GM08714 (cell line): ENCODE data around the gene ELFN1.

Source experiments
- H3K4me3 ChIP-seq: fragments of 200-500 bp; sonication (Bioruptor generic); 2 replicates; pipeline ENCODE4 v1.5.1; 2014; ENCODE audit warnings: mild to moderate bottlenecking, low read length, inconsistent platforms
- ZNF274 ChIP-seq: IDR thresholded peaks from 2 replicates; pipeline ENCODE4 v1.6.1; 2012; ENCODE audit warnings: mild to moderate bottlenecking, low read depth, low read length

Gene ELFN1

GRCh38 chr7:1685000-1685624, 15.0 kb downstream of the ELFN1 start:
- no peak for TF ChIP-seq ZNF274
- no peak overlapping the region for H3K4me3 ChIP-seq

DNA sequence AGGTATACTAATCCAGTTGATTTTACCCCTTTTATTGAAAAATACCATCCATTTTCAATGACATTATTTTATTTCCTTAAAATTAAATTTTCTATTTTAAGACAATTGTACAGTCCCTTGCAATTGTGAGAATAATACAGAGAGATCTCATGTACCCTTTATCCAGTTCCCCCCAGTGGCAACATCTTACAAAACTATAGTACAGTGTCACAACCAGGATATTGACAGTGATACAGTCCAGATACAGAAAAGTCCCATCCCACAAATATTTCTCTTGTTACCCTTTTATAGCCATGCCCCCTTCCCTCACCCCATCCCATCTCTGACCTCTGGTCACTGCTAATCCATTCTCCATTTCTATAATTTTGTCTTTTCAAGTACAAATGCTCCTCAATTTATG, 18.5 kb downstream of the ELFN1 start:
- no peak overlapping the region for H3K4me3 ChIP-seq
- TF ChIP-seq ZNF274: no peak

DNA sequence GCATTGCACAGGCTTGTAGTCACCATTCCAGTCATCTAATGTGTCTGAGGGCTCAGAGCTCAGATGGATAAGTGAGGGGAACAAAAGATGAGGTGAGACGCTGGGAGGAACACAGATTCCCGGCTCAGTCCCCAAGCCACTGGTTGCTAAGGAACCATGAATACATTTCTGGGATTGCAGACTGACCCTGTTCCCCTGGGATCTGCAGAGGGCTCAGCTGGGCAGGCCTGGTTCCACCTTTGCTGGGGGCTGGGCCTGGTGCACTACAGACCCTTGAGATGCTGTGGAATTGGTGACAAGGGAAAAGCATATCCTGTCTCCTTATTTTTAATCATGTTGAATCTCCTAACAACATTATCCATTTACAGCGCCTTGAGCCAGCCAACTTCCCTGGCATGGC, 19.2 kb downstream of the ELFN1 start:
- TF ChIP-seq ZNF274: no peak
- H3K4me3 ChIP-seq: no peak overlapping the region

- TF ChIP-seq ZNF274: no peak
- no peak overlapping the region for H3K4me3 ChIP-seq
Observed at GRCh38 chr7:1690359-1690958, 20.4 kb downstream of the ELFN1 start.

DNA sequence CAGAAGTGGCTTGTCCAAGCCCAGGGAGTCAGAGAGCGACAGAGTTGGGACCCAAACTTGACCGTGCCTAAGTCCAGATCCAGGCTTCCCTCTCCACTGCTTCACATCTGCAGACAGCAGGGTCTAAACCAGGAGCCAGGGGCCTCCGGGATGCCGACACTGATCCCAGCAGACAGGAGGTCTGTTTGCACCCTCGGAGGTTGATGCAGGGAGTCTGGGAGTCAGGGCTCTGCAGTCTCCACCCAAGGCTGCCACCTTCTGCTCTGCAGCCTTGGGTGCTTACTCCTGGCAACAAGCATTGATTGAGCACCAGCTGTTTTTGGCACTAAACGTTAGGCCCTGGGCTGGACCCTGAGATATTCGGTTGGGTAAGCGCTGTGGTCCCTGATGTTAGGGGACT, 21.0 kb downstream of the ELFN1 start:
- no peak for TF ChIP-seq ZNF274

DNA sequence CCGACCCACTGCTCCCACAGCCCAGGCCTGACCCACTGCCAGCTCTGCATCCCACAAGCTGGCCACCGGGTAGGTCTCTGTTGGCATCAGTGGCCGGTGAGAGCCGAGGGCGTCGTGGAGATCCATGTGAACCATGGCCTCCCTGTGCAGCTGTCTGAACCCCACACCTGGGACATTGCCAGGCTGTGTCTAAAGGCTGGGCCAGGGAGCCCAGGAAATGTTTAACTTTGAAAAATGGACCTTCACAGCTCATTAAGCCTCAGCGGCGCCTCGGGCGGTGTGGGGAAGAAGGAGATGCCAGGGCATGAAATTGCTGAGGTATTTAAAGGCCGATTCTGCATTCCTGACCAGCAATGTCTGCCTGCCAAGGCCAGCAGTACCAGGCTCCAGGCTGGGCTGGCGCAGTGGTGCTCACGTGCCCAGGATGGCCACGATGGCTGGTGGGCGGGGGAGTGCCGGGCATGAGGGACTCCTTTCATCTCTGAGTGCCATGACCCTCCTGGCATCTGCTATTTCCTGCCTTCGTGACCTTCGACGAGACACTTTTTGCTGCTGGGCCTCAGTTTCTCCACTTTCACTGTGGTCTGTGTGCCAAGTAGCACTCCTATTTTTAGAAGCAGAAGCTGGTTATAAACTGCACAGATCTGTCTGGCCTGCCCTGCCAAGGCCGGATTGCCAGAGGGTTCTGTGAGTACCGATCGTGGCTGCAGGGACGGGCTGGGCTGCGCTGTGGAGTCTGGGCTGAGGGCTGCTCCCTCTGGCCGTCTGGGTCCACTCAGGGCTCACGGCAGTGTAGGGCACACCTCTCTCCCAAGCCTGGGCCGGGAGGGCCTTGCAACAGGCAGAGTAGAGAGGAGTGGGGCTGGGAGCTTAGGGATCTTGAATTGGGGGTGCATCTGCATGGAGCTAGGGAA, 21.8 kb downstream of the ELFN1 start:
- TF ChIP-seq ZNF274: no peak
- H3K4me3 ChIP-seq: no peak overlapping the region

More for the DNA sequence above, 21.0 kb downstream of the ELFN1 start:
- no peak overlapping the region for H3K4me3 ChIP-seq

DNA sequence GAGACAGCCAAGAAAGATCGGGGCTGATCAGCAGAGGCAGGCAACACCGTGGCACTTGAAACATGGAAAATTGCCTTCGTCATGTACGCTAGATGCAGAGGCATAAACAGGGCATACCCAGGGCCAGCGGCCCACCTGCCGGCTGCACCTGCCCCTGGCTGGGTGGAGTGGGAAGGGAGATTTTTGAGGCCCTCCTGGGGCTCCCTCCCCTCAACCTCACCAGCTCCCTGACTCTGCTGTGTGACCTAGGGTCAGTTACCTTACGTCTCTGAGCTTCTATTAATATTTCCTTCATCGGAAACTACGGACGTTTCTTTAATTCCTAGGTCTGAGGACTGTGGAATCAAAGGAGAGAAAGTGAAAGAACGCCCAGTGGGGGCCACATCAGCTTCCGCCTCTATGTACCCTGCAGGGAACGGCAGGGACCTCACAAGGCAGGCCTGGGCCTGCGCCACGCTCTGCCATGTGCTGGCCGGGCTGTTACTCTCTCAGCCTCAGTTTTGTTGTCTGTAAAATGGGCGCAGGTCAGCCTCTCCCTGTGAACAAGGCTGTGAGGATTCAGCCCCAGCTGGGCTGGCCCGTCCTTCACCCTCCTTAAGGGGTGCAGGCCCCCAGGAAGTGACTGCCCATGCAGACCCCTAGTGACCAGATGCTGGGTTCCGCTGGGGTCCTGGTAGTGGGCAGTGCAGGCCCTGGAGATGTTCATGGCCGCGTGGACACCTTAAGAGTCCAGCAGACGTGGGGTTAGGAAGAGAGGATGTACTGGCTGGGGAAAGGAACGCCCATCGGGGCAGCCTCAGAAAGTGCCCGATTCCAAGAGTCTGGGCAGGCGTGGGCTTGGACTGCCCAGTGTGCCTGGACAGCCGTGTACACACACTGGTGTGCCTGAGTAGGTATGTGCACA, 22.7 kb downstream of the ELFN1 start:
- no peak overlapping the region for H3K4me3 ChIP-seq
- TF ChIP-seq ZNF274: no peak

- no peak for TF ChIP-seq ZNF274
- H3K4me3 ChIP-seq: no peak overlapping the region
Observed at GRCh38 chr7:1693419-1693990, 23.4 kb downstream of the ELFN1 start.

- no peak overlapping the region for H3K4me3 ChIP-seq
- no peak for TF ChIP-seq ZNF274
Observed at GRCh38 chr7:1693991-1694524, 24.0 kb downstream of the ELFN1 start.

DNA sequence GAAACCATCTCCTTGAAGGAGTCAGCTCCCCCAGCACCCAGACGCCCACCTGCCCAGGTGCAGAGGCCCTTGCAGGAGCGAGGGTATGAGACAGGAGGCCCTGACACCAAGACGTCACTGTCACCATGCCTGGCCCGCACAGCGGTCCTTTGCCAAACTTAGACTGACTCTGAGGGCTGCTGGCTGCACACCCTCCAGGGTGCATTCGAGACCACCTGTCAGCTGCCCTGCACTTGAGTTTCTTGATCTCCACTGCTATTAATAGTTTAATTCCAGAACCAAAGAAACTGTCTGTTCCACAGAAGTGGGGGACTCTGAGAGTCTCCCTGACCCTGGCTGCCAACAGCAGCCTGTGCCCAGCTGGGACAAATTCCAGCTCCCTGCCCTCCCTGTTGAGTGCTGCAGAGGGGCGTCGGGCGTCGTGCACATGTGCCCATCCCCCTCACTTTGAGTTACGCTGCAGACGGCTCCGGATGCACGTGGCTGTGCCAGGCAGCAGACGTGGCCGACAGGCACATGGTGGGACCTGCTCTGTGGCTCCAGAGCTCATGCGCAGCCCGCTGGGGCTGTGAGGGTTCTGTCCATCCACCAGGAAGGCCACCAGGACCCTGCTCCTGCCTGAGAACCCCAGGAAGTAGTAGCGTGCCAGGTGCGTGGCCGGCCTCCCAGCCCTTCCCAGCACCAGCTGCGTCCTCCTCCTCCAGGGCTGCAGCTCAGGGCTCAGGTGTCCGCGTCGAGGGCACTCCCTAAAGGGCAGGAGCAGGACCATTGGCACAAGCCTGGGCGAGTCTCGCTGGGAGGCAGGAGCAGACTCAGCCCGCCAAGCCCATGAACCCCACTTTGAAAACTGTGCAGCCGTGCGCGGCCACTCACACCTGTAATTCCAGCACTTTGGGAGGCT, 24.8 kb downstream of the ELFN1 start:
- H3K4me3 ChIP-seq: no peak overlapping the region
- no peak for TF ChIP-seq ZNF274

DNA sequence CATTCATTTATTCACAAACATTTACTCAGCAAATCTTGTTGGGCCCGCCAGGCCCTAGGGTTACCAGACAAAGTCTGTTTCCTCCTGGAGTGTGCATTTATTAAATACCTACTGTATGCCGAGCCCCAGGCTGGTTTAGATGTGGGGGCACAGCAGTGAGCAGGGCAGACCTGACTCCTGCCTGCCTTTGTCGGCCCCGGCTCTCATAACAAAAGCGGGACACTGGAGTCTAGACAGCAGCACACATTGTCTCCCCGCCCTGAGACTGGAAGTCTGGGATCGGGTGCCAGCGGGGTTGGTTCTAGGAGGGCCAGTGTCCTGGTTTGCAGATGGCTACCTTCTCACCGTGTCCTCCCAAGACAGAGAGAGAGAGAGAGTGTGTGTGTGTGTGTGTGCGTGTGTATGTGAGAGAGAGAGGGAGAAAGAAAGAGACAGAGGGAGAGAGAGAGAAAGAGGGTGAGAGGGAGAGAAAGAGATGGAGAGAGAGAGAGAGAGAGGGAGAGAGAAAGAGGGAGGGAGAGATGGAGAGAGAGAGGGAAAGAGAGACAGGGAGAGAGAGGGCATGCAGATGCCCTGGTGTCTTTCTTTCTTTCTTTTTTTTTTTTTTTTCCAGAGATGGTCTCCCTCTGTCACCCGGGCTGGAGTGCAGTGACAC, 25.9 kb downstream of the ELFN1 start:
- no peak overlapping the region for H3K4me3 ChIP-seq
- TF ChIP-seq ZNF274: no peak

DNA sequence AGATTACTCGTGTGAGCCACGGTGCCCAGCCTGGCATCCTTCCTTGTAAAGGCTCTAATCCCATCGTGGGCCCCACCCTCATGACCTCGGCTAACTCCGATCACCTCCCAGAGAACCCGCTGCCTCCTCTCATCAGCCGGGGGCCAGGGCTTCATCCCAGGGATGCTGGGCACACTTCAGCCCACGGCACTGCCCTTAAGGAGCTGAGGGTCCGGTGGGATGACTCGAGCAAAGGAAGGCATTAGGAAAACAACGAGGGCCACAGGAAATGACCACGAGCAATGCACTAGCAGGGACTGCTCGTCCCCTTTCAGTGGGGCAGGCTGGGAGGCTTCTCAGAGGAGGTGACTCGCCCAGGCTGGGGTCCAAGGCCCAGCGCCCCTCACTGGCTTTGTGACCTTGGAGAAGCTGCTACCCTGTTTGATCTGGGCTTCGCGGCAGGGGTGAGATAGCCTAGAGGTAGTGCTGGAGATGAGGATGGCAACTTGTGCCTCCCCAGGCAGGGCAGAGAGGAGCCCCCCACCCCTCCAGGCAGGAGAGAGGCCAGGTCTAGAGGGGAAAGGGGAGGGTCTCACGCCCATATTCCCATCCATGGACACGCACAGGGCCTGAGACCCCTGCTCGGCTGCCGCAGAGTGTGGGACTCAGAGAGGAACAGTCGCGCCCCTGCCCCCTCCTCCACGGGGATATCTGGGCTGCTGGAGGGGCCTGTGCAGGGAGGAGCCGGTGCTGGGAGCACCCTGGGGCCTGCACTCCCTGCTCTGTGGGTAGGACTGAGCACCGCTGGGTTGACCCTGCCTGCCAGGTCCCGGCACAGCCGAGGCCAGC, 26.8 kb downstream of the ELFN1 start:
- H3K4me3 ChIP-seq: no peak overlapping the region
- TF ChIP-seq ZNF274: no peak
